GM23338 (cell line): ENCODE data around the gene ZNF19. TPM values are rescaled to one million over a fixed set of nuclear protein-coding genes. Genes with fewer than 3 reads are reported as not detected.

Experiments
- ATAC-seq: fragments of 200-7000 bp; cut with Tn5 transposase; 3 replicates; pipeline ENCODE4 v1.9.1; 2020
- DNase-seq: peaks from one replicate; pipeline ENCODE4 v3.0.0-alpha.2; 2015; ENCODE audit warnings: low spot score
- H2AFZ ChIP-seq: fragments of 200-600 bp; sonication (generic); 2 replicates; pipeline ENCODE4 v1.8.0; 2016; ENCODE audit warnings: antibody characterized with exemption, mild to moderate bottlenecking, moderate library complexity
- H3F3A ChIP-seq: fragments of 200-600 bp; sonication (generic); replicated peaks from 2 replicates; pipeline ENCODE4 v1.8.0; 2017; ENCODE audit warnings: antibody characterized with exemption, mixed run types, low read depth
- H3K27ac ChIP-seq: fragments of 200-600 bp; sonication (generic); 2 replicates; pipeline ENCODE4 v1.6.1; 2016; ENCODE audit warnings: low read depth
- H3K27me3 ChIP-seq: fragments of 200-600 bp; sonication (generic); 2 replicates; pipeline ENCODE4 v1.8.0; 2016; ENCODE audit warnings: mild to moderate bottlenecking, mixed run types, moderate library complexity; ENCODE audit not compliant: insufficient read depth
- H3K36me3 ChIP-seq: fragments of 200-600 bp; sonication (generic); 2 replicates; pipeline ENCODE4 v1.8.0; 2016; ENCODE audit warnings: mild to moderate bottlenecking; ENCODE audit not compliant: insufficient read depth
- H3K4me1 ChIP-seq: fragments of 200-600 bp; sonication (generic); 2 replicates; pipeline ENCODE4 v1.8.0; 2016; ENCODE audit warnings: mild to moderate bottlenecking, moderate library complexity; ENCODE audit not compliant: insufficient read depth
- H3K4me2 ChIP-seq: fragments of 200-600 bp; sonication (generic); 2 replicates; pipeline ENCODE4 v1.7.1; 2017; ENCODE audit warnings: mixed run types
- H3K4me3 ChIP-seq: fragments of 200-600 bp; sonication (generic); 2 replicates; pipeline ENCODE4 v1.6.1; 2016; ENCODE audit warnings: mixed run types
- H3K79me2 ChIP-seq: fragments of 200-600 bp; sonication (generic); replicated peaks from 2 replicates; pipeline ENCODE4 v1.8.0; 2017; ENCODE audit warnings: mild to moderate bottlenecking; ENCODE audit not compliant: insufficient read depth
- H3K9me2 ChIP-seq: fragments of 200-600 bp; sonication (generic); 2 replicates; pipeline ENCODE4 v1.8.0; 2017; ENCODE audit not compliant: insufficient read depth
- H4K20me1 ChIP-seq: fragments of 200-600 bp; sonication (generic); replicated peaks from 2 replicates; pipeline ENCODE4 v1.8.0; 2017; ENCODE audit warnings: mild to moderate bottlenecking; ENCODE audit not compliant: insufficient read depth
- H3K27ac Mint-ChIP-seq: 2 replicates; pipeline ENCODE4 v1.8.0; 2020; ENCODE audit warnings: inconsistent platforms, mild to moderate bottlenecking, moderate library complexity, mixed read lengths
- H3K27me3 Mint-ChIP-seq: 3 replicates; pipeline ENCODE4 v1.8.0; 2022; ENCODE audit warnings: low read depth, mild to moderate bottlenecking, moderate library complexity, mixed read lengths, inconsistent platforms; ENCODE audit not compliant: insufficient read depth, poor library complexity
- H3K36me3 Mint-ChIP-seq: 3 replicates; pipeline ENCODE4 v1.8.0; 2021; ENCODE audit warnings: low read depth, mild to moderate bottlenecking, inconsistent platforms, moderate library complexity, mixed read lengths
- H3K4me1 Mint-ChIP-seq: 3 replicates; pipeline ENCODE4 v1.8.0; 2020; ENCODE audit warnings: mild to moderate bottlenecking, inconsistent platforms, mixed read lengths
- H3K4me3 Mint-ChIP-seq: 3 replicates; pipeline ENCODE4 v1.8.0; 2021; ENCODE audit warnings: moderate library complexity, mild to moderate bottlenecking, inconsistent platforms, mixed read lengths
- H3K9me3 Mint-ChIP-seq: 3 replicates; pipeline ENCODE4 v1.8.0; 2020; ENCODE audit warnings: moderate library complexity, mild to moderate bottlenecking, inconsistent platforms, mixed read lengths
- CREB1 ChIP-seq: fragments of 250-450 bp; sonication (Bioruptor Pico); IDR thresholded peaks from 2 replicates; pipeline ENCODE4 v1.5.0; 2020; ENCODE audit warnings: low read depth, mild to moderate bottlenecking, moderate library complexity
- EZH2 ChIP-seq: fragments of 200-600 bp; sonication (generic); IDR thresholded peaks from one replicate; pipeline ENCODE4 v1.8.0; 2017; ENCODE audit warnings: antibody characterized with exemption, mild to moderate bottlenecking, low read depth; ENCODE audit not compliant: unreplicated experiment
- EZH2phosphoT487 ChIP-seq: fragments of 200-600 bp; sonication (generic); IDR thresholded peaks from one replicate; pipeline ENCODE4 v1.8.1; 2018; ENCODE audit warnings: antibody characterized with exemption; ENCODE audit not compliant: unreplicated experiment
- JUNB ChIP-seq: IDR thresholded peaks from one replicate; pipeline ENCODE4 v1.6.1; 2016; ENCODE audit warnings: antibody characterized with exemption; ENCODE audit not compliant: unreplicated experiment
- POLR2AphosphoS5 ChIP-seq: IDR thresholded peaks from 2 replicates; pipeline ENCODE4 v1.6.1; 2016; ENCODE audit warnings: antibody characterized with exemption, low read depth
- REST ChIP-seq: IDR thresholded peaks from one replicate; pipeline ENCODE4 v1.6.1; 2018; ENCODE audit warnings: antibody characterized with exemption; ENCODE audit not compliant: unreplicated experiment
- ZNF331 ChIP-seq: fragments of 250-450 bp; sonication (Bioruptor Pico); IDR thresholded peaks from 2 replicates; pipeline ENCODE4 v1.5.0; 2020; ENCODE audit warnings: low read depth, mild to moderate bottlenecking, moderate library complexity
- polyA plus RNA-seq: library from polyadenylated mRNA; unstranded; fragments of >200 nt; fragmentation: Nextera tagmentation; extraction: Ambion mirVana; gene quantifications from 2 replicates; pipeline ENCODE4 v1.2.1, GENCODE V29; 2016
- total RNA-seq: library from RNA; depleted of rRNA; stranded (reverse); fragments of >200 nt; shearing (Covaris generic); gene quantifications from 2 replicates; pipeline ENCODE4 v1.2.3, GENCODE V29; 2014
- TF ChIP-seq, protein P1 (sequence below), 2 experiments: fragments of 200-600 bp in 1 of 2; sonication (generic) in 1 of 2; conservative IDR thresholded peaks; 2 replicates each; pipeline versions ENCODE4 v1.5.1 to v1.6.1; 2016 to 2017; ENCODE audit warnings: antibody characterized with exemption in 2 of 2, low read depth in 2 of 2, mild to moderate bottlenecking in 2 of 2, moderate library complexity in 1 of 2
- TF ChIP-seq, protein P2 (sequence below): IDR thresholded peaks from 2 replicates; pipeline ENCODE4 v1.6.1; 2016; ENCODE audit warnings: antibody characterized with exemption

Gene ZNF19
- total and polyA plus RNA-seq, 2 experiments from 2014 or later, result 1.0 to 4.8 TPM

- TF ChIP-seq, protein P1, sequence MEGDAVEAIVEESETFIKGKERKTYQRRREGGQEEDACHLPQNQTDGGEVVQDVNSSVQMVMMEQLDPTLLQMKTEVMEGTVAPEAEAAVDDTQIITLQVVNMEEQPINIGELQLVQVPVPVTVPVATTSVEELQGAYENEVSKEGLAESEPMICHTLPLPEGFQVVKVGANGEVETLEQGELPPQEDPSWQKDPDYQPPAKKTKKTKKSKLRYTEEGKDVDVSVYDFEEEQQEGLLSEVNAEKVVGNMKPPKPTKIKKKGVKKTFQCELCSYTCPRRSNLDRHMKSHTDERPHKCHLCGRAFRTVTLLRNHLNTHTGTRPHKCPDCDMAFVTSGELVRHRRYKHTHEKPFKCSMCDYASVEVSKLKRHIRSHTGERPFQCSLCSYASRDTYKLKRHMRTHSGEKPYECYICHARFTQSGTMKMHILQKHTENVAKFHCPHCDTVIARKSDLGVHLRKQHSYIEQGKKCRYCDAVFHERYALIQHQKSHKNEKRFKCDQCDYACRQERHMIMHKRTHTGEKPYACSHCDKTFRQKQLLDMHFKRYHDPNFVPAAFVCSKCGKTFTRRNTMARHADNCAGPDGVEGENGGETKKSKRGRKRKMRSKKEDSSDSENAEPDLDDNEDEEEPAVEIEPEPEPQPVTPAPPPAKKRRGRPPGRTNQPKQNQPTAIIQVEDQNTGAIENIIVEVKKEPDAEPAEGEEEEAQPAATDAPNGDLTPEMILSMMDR (conservative IDR thresholded peaks at IDR 0.05; ENCODE audit: low read depth in 2 of 2), result no peak
- TF ChIP-seq, protein P2, sequence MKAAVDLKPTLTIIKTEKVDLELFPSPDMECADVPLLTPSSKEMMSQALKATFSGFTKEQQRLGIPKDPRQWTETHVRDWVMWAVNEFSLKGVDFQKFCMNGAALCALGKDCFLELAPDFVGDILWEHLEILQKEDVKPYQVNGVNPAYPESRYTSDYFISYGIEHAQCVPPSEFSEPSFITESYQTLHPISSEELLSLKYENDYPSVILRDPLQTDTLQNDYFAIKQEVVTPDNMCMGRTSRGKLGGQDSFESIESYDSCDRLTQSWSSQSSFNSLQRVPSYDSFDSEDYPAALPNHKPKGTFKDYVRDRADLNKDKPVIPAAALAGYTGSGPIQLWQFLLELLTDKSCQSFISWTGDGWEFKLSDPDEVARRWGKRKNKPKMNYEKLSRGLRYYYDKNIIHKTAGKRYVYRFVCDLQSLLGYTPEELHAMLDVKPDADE, result no peak
- TF ChIP-seq CREB1 (CRISPR knock-in tag) (no peak), JUNB (no peak)
Measured at GRCh38 chr16:71424626-71425025, 64.5 kb downstream of the ZNF19 start (continued).

DNA sequence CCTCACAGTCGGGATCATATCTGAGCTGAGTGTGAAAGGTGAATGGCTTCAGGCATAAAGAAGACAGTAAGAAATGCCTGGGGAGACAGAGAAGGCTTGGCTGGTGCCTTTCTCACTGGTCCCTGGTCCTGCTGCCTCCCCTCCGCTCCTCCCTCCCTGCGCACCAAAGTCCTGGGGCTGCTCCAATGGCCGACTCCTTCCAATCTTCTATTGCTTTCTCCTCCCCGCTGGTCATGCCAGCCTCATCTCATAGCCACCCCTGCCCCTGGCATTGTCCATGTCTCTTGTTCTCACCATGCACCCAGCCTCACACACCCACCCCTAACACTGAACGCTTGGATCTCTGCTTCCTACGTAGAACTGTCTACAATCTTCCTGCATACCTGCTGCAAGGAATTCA, 65.3 kb downstream of the ZNF19 start:
- no peak for DNase-seq
- Histone ChIP-seq H3K36me3 (no peaks in the 10 kb centered on the region), H3K4me1 (peaks cover 12% of the 10 kb centered on the region; the same call in 1 of the 2 replicates), H4K20me1 (0 out of 2 replicates have a peak, but pooled peaks cover 2% of the 10 kb centered on the region), H3K27me3 (peaks cover 10% of the 10 kb centered on the region; the same call in 1 of the 2 replicates), H3K79me2 (no peaks in the 10 kb centered on the region), H3K9me2 (no peaks in the 10 kb centered on the region), H3F3A (peaks cover 6% of the 10 kb centered on the region), H3K4me2 (no peak overlapping the region), H3K4me3 (no peak overlapping the region), H2AFZ (no peak overlapping the region), H3K27ac (no peak overlapping the region)
- no peak overlapping the region for H3K27ac Mint-ChIP-seq
- H3K9me3 Mint-ChIP-seq, result peaks cover 3% of the 10 kb centered on the region; the same call in 2 of the 3 replicates
- ATAC-seq, result no peak
- peaks cover 25% of the 10 kb centered on the region for H3K27me3 Mint-ChIP-seq
- peaks cover 7% of the 10 kb centered on the region; the same call in 2 of the 3 replicates for H3K4me1 Mint-ChIP-seq
- H3K4me3 Mint-ChIP-seq, result no peak overlapping the region
- TF ChIP-seq CREB1 (CRISPR knock-in tag), result no peak
- TF ChIP-seq JUNB, result no peak
- TF ChIP-seq REST, result no peak
- TF ChIP-seq ZNF331 (CRISPR knock-in tag), result no peak
- TF ChIP-seq, protein P2, result no peak
- no peak for TF ChIP-seq EZH2
- no peak for TF ChIP-seq POLR2AphosphoS5
- TF ChIP-seq EZH2phosphoT487, result no peak
- TF ChIP-seq, protein P1 (conservative IDR thresholded peaks at IDR 0.05; ENCODE audit: low read depth in 2 of 2), result no peak
- peaks cover 3% of the 10 kb centered on the region; the same call in 1 of the 3 replicates for H3K36me3 Mint-ChIP-seq
